HG03108 (cell line): Measurements from ENCODE around the gene GJB2.

Experiments
- ATAC-seq: cut with Tn5 transposase; IDR thresholded peaks from one replicate; pipeline ENCODE4 v1.9.1; 2021; ENCODE audit warnings: moderate library complexity; ENCODE audit not compliant: unreplicated experiment

Gene GJB2

GRCh38 chr13:20142927-20143480 is 49.7 kb downstream of the GJB2 start:
- no peak for ATAC-seq

DNA sequence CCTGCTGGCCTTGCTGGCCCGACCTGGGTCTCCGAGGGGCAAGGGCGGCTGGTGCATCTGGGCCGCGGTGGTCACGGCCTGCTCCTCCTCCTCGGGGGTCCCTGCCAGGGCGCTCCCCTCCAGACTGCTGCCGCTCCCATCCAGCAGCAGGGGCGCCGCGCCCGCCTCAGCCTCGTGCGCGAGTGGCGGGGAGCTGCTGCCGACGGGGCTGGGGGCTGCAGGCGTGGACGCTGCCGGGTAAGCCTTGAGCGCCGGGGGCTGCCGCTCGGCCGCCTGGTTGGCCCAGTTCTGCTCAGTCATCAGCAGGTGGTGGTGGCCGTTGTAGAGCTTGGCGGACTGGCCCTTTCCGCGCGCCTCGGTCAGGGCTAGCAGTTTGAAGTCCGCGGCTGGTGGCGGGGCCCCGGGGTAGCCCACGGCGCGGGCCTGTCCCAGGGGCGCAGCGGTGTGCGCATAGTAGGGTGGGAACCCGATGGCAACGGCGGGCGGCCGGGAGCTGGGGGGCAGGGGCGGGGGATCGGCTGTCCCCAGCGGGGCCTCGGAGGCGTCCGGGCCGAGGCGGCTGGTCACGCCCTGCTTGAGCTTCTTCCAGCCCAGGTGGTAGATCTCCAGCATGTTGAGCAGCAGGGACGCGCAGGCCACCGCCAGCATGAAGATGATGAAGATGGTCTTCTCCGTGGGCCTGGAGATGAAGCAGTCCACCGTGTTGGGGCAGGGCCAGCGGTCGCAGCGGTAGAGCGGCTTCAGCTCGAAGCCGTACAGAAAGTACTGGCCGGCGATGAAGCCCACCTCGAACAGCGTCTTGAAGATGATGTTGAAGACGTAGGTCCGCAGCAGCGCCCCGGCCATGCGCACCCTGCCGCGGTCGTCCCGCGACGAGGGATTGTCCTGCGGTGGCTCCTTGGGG is 50.5 kb downstream of the GJB2 start:
- no peak for ATAC-seq

GRCh38 chr13:20141238-20142022 is 51.3 kb downstream of the GJB2 start:
- ATAC-seq, result no peak

DNA sequence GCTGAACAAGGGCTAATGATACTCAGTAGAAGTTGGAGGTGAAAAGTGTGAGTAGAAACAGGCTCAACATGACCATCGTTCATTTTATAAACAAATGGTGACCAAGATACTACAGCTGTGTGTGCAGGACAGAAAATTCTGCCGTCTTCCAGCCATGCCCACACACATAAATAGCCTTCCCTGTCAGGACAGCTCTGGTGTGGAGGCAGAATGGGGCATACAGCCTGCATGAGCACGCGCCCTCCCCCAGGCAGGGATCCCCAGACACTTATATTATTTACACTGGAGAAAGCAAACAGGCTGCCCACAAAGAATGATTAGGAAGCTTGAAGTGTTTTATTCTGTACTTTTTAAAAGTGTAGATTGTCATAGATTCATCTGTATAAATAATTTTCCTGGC is 52.3 kb downstream of the GJB2 start:
- no peak for ATAC-seq

- no peak for ATAC-seq
These were observed 54.9 kb downstream of the GJB2 start for GRCh38 chr13:20137875-20138274.
